ENCODE measurements around the gene THYN1.

THYN1 gene

DNA sequence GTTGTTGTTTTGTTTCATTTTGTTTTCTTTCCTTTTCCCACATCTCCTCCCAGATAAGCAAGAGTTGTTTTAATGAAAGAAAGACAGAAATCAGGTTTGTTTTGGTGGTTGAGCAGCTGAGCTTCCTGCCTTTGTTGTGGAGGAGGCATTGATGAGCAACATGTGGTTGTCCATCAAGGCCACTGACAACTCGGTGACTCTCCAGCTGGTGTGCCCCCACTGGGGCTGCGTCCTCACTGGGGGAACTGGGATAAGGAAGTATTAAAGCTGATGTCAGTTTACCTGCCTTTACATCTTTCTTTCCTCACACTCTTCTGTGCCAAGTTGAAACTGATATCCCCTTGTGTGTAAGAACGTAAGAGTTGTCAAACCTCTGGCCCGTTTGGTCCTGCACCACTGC is 22.8 kb downstream of the THYN1 start:
- no peak overlapping the region for H3K4me3 ChIP-seq (ENCODE audit: low read length)
- TF ChIP-seq, protein P1, sequence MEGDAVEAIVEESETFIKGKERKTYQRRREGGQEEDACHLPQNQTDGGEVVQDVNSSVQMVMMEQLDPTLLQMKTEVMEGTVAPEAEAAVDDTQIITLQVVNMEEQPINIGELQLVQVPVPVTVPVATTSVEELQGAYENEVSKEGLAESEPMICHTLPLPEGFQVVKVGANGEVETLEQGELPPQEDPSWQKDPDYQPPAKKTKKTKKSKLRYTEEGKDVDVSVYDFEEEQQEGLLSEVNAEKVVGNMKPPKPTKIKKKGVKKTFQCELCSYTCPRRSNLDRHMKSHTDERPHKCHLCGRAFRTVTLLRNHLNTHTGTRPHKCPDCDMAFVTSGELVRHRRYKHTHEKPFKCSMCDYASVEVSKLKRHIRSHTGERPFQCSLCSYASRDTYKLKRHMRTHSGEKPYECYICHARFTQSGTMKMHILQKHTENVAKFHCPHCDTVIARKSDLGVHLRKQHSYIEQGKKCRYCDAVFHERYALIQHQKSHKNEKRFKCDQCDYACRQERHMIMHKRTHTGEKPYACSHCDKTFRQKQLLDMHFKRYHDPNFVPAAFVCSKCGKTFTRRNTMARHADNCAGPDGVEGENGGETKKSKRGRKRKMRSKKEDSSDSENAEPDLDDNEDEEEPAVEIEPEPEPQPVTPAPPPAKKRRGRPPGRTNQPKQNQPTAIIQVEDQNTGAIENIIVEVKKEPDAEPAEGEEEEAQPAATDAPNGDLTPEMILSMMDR (IDR thresholded peaks at IDR 0.05; ENCODE audit: insufficient read depth, low read depth, low read length, missing control alignments), result no peak
- DNase-seq (ENCODE audit: low read depth), result no peak

DNA sequence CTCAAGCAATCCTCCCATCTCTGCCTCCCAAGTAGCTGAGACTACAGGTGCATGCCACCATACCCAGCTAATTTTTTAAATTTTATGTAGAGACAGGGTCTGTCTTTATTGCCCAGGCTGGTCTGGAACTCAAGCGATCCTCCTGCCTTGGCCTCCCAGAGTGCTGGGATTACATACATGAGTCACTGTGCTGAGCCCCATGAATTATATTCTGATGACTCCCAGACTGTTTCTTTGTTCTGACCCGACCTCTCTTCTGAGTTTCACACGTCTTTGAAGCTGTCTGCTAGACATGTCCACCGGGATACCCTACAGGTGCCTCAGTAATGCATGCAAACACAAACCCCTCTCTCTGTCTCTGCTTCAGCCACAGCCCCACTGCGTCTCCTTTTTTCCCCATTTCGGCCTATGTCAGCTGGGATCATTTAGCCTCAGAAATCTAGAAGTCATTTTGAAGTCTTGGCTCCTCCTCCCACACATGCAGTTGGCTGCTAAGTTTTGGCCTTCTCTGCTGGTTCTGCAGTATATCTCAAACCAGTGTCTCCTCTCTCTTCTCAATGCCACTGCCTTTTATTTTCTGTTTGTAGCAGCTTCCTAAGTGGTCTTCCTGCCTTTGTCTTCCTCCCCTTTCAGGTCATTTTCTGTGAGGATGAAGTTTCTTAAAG is 23.9 kb downstream of the THYN1 start:
- TF ChIP-seq, protein P1 (IDR thresholded peaks at IDR 0.05; ENCODE audit: insufficient read depth, low read depth, low read length, missing control alignments), result no peak
- H3K4me3 ChIP-seq (ENCODE audit: low read length), result no peak overlapping the region
- DNase-seq (ENCODE audit: low read depth), result peak; percentile 32

GRCh38 chr11:134228625-134229024 is 24.5 kb downstream of the THYN1 start:
- TF ChIP-seq, protein P1 (IDR thresholded peaks at IDR 0.05; ENCODE audit: insufficient read depth, low read depth, low read length, missing control alignments), result no peak
- no peak overlapping the region for H3K4me3 ChIP-seq (ENCODE audit: low read length)
- DNase-seq (ENCODE audit: low read depth), result no peak

DNA sequence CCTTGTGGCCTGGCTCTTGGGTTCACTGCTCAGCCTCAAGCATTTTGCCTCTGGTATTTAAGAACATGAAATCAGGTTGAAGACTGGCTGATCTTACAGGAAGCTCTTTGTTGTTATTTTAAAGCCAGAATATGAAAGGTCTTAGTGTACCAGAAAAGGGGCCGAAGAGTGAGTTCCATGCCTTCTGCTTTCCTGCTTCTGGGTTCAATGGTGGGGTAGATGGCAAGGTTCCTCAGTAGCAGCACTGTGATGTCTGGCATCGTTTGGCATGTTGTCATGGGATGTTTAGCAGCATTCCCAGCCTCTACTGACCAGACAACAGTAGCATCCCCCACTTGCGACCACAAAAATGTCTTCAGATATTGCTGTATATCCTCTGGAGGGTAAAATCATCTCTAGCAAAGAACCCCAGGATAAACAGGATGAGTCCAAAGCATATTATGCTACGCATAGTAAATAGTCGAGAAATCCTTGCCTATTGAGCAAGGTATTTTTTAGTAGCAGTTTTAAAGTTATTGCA is 26.3 kb downstream of the THYN1 start:
- H3K4me3 ChIP-seq (ENCODE audit: low read length), result no peak overlapping the region
- DNase-seq (ENCODE audit: low read depth), result no peak
- TF ChIP-seq, protein P1 (IDR thresholded peaks at IDR 0.05; ENCODE audit: insufficient read depth, low read depth, low read length, missing control alignments), result no peak

DNA sequence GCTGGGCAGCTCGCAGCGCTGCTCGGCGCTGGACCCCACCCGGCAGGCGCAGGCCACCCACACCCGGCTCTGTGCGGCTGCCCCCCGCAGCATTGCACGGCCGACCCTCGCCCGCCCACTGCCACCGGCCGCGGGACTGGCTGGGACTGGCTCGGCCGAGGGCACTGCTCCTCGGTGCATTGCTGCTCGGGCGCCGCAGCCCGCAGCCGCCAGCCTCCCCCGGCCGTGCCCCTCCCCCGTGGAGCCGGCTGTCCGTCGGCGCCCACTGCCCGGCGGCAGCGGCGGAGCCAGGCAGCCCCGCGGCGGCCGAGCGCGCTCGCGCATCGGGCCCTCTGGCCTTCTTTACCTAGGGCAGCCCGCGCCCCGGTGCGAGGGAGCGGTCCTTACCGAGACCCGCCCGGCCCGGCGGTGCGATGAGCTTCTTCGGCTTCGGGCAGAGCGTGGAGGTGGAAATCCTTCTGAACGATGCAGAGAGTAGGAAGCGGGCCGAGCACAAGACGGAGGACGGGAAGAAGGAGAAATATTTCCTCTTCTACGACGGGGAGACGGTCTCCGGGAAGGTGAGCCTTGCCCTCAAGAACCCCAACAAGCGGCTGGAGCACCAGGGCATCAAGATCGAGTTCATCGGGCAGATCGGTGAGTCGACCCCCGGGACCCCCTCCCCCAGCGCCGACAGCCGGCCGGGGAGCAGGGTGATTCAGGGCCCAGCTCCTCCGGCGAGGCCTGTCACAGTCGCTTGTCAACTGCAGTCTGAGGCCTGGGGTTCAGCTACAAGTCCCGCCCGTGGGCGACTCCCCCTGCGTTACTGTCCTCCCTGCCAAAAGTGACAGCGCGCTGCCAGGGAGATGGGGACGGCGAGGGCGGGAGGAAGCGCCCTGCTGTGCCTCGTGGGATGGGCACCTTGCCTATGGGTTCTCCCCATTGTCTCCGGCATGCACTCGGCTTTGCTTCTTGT is 28.2 kb downstream of the THYN1 start:
- peak; percentile 33 for DNase-seq (ENCODE audit: low read depth)
- TF ChIP-seq, protein P1 (IDR thresholded peaks at IDR 0.05; ENCODE audit: insufficient read depth, low read depth, low read length, missing control alignments), result no peak

GRCh38 chr11:134223836-134224709 is 29.1 kb downstream of the THYN1 start, which contains the start of the genes NCAPD3 and VPS26B:
Gene NCAPD3, minus strand, starts transcription at chr11:134223967. Its CDS starts 41 bp downstream, at chr11:134223926.
Gene VPS26B, plus strand, starts transcription at chr11:134224671. Its CDS starts 452 bp downstream, at chr11:134225123.
- TF ChIP-seq, protein P1 (IDR thresholded peaks at IDR 0.05; ENCODE audit: insufficient read depth, low read depth, low read length, missing control alignments), result no peak
- DNase-seq (ENCODE audit: low read depth), result peak; percentile 98
- peak within 1 kb of the TSS; percentile 98 for H3K4me3 ChIP-seq (ENCODE audit: low read length)

More for the DNA sequence above, 28.2 kb downstream of the THYN1 start:
- peak overlapping the region; percentile 71 for H3K4me3 ChIP-seq (ENCODE audit: low read length)

All from epithelial cell of esophagus (primary cell).